Measurements from ENCODE around the gene ZDHHC22. TPM values are rescaled to one million over a fixed set of nuclear protein-coding genes. Genes with fewer than 3 reads are reported as not detected.

ZDHHC22 gene
- total RNA-seq, 1 donor from 2014 or later: not detected

DNA sequence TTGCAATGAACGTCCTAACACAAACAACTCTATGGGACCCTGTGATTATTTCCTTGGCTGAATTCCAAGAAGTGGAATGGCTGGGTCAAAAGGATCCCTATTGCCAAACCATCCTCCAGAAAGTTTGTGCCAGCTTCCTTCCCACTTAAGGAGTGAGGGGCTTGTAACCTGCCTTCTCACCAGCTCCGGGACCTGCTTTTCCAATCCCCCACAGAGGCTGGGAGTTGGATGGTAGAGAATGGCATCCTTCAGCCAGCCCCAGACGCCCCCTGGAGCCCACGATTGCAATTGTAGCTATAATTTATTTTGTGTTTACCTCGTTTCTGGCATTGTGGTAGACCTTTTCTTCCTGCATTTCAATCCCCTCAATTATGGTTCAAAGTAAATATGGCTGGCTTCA, 9.7 kb upstream of the ZDHHC22 start:
- peaks cover 23% of the 10 kb centered on the region for H3K27me3 Mint-ChIP-seq (ENCODE audit: insufficient read depth)

GRCh38 chr14:77148510-77149231, 7.1 kb upstream of the ZDHHC22 start:
- H3K4me1 Mint-ChIP-seq (ENCODE audit: low read depth): no peaks in the 10 kb centered on the region
- DNase-seq (ENCODE audit: low spot score): no peak
- H3K9me3 Mint-ChIP-seq: no peaks in the 10 kb centered on the region
- no peak overlapping the region for H3K27ac Mint-ChIP-seq
- H3K4me3 Mint-ChIP-seq: no peak overlapping the region
- intact Hi-C loops (cut with micrococcal nuclease): no loop called here
- H3K36me3 Mint-ChIP-seq (ENCODE audit: low read depth): no peaks in the 10 kb centered on the region
- peaks cover 38% of the 10 kb centered on the region for H3K27me3 Mint-ChIP-seq (ENCODE audit: insufficient read depth)

More for the DNA sequence above, 9.7 kb upstream of the ZDHHC22 start:
- intact Hi-C loops (cut with micrococcal nuclease): loop anchor here (1.0 kb wide), 1 partner anchor 279 kb away; no protein-coding TSS in a partner anchor
- H3K4me3 Mint-ChIP-seq: no peak overlapping the region
- no peaks in the 10 kb centered on the region for H3K36me3 Mint-ChIP-seq (ENCODE audit: low read depth)
- no peak for DNase-seq (ENCODE audit: low spot score)
- H3K4me1 Mint-ChIP-seq (ENCODE audit: low read depth): no peaks in the 10 kb centered on the region
- H3K27ac Mint-ChIP-seq: no peak overlapping the region
- no peaks in the 10 kb centered on the region for H3K9me3 Mint-ChIP-seq

DNA sequence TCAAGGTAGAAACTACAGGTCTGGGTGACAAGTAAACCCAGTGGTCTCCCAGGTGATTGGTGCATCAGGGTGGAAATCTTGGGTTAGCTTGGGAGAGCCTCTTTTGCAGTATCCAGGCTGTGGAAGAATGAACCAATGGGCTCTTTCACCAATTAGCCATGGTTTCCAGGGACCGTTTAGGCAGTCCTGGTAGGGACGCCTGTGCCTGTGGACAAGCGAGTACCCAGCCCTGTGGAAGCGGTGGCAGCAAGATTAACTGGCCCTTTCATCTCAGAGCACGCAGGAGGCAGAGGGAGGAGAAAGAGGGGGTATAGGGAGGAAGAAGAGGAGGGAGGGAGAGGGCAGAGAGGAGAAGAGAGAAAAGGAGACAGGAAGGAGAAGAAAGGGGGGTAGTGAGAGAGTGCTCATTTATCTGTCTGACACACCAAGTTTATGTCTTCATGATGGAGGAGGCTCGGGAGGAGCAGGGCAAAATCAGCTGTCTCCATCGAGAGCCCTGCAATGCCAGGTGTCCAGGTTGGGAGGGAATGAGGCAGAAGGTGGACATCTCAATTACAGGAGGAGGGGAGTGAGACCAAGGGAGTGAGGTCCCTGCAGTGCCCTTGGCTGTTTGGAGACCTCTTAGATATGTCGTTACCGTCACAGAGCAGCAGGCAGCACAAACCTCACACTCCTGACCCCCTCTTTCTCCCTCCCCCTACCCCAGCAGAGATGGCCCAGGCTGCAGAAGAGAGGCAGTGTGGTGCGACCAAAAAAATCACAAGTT, 4.6 kb upstream of the ZDHHC22 start:
- Mint-ChIP-seq H3K4me1 (ENCODE audit: low read depth) (peaks cover 5% of the 10 kb centered on the region), H3K27ac (no peak overlapping the region), H3K9me3 (no peaks in the 10 kb centered on the region), H3K36me3 (ENCODE audit: low read depth) (no peaks in the 10 kb centered on the region), H3K4me3 (no peak overlapping the region), H3K27me3 (ENCODE audit: insufficient read depth) (peaks cover 56% of the 10 kb centered on the region)
- DNase-seq (ENCODE audit: low spot score): no peak
- intact Hi-C loops (cut with micrococcal nuclease): no loop called here

GRCh38 chr14:77144412-77145115, 3.0 kb upstream of the ZDHHC22 start:
- Mint-ChIP-seq H3K4me1 (ENCODE audit: low read depth) (peaks cover 5% of the 10 kb centered on the region), H3K27me3 (ENCODE audit: insufficient read depth) (peaks cover 67% of the 10 kb centered on the region), H3K36me3 (ENCODE audit: low read depth) (no peaks in the 10 kb centered on the region), H3K4me3 (no peak overlapping the region), H3K27ac (no peak overlapping the region), H3K9me3 (no peaks in the 10 kb centered on the region)
- no peak for DNase-seq (ENCODE audit: low spot score)
- intact Hi-C loops (cut with micrococcal nuclease): no loop called here

GRCh38 chr14:77143071-77143470, 1.5 kb upstream of the ZDHHC22 start:
- H3K4me3 Mint-ChIP-seq: no peak overlapping the region
- intact Hi-C loops (cut with micrococcal nuclease): no loop called here
- H3K27ac Mint-ChIP-seq: no peak overlapping the region
- H3K27me3 Mint-ChIP-seq (ENCODE audit: insufficient read depth): peaks cover 75% of the 10 kb centered on the region
- no peaks in the 10 kb centered on the region for H3K9me3 Mint-ChIP-seq
- H3K4me1 Mint-ChIP-seq (ENCODE audit: low read depth): peaks cover 10% of the 10 kb centered on the region
- DNase-seq (ENCODE audit: low spot score): no peak
- H3K36me3 Mint-ChIP-seq (ENCODE audit: low read depth): no peaks in the 10 kb centered on the region

DNA sequence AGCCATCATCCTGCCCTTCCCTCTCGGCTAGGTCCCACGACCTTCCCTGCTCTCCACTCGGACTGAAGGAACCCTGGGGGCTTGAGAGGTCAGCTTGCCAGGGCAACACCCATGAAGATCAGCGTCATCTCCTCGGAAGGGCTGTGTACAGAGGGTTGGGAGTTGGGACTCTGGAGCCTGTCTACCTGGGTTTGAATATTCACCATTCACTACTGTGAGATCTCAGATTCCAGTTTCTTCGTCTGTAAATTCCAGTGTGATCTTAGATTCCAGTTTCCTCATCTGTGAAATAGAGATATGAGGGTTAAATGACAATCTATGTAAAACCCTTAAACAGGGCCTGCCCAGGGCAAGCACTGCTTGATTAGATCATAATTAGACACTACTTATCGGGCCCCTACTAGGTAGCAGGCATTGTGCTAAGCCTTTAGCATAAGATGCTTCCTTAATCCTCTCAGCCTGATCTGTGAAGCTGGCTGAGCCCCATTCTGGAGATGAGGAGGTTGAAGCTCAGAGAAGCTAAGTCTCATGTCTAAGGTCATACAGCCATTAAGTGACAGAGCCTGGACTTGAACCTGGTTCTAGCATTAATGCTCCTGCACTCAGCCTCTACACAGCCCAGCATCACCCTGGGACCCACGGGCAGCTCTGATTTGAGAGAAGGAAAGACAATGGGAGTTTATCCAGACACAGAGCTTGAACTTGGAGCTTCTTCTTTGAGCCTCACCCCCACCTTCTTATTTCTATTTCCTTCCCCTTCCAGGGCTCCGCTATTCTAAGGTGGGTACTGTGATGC, 612 bp upstream of the ZDHHC22 start:
- H3K4me3 Mint-ChIP-seq: no peak overlapping the region
- peaks cover 10% of the 10 kb centered on the region for H3K4me1 Mint-ChIP-seq (ENCODE audit: low read depth)
- peaks cover 78% of the 10 kb centered on the region for H3K27me3 Mint-ChIP-seq (ENCODE audit: insufficient read depth)
- H3K36me3 Mint-ChIP-seq (ENCODE audit: low read depth): no peaks in the 10 kb centered on the region
- H3K9me3 Mint-ChIP-seq: no peaks in the 10 kb centered on the region
- intact Hi-C loops (cut with micrococcal nuclease): no loop called here
- no peak for DNase-seq (ENCODE audit: low spot score)
- peak overlapping the region; percentile 49 for H3K27ac Mint-ChIP-seq

- peaks cover 10% of the 10 kb centered on the region for H3K4me1 Mint-ChIP-seq (ENCODE audit: low read depth)
- no peaks in the 10 kb centered on the region for H3K9me3 Mint-ChIP-seq
- H3K27ac Mint-ChIP-seq: no peak overlapping the region
- H3K36me3 Mint-ChIP-seq (ENCODE audit: low read depth): no peaks in the 10 kb centered on the region
- no peak for DNase-seq (ENCODE audit: low spot score)
- intact Hi-C loops (cut with micrococcal nuclease): no loop called here
- H3K27me3 Mint-ChIP-seq (ENCODE audit: insufficient read depth): peaks cover 73% of the 10 kb centered on the region
- no peak overlapping the region for H3K4me3 Mint-ChIP-seq
These were observed 1.0 kb downstream of the ZDHHC22 start for GRCh38 chr14:77140359-77141213.

DNA sequence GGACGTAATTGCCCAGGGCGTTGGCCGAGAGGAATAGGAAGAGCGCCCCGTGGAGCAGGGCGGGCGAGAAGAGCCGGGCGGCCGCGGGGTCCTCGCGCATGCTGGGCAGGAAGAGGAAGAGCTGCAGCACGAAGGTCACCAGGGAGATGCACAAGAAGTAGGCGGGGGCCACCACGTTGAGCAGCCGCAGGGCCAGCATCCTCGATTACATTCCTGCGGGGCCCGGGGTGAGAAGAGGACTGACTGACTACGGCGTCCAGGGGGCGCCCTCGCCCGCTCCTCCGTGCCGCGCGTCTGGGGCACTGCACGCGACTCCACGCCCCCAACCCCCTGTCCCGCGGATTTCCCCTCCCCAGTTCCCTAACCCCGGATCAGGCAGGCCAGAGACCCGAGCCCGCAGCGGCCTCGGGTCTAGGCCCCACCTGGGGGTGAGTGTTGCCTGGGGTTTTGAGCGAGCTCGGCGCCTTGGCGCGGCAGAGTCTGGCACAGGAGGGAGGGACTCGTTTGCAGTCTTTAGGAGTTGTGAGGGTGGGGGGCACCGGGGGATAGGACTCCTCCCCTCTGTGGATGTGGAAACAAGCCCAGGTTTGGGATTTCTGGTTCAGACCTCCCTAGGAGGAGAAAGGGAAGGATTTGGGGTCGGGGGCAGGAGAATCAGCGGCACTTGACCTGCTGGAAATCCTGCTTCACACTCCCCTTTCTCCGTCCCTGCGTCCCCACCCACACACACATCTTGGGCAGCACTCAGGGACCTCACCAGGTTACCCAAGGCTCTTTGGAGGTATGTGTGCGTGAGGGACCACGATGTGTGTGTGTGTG, 1.8 kb downstream of the ZDHHC22 start:
- Mint-ChIP-seq H3K9me3 (no peaks in the 10 kb centered on the region), H3K27ac (no peak overlapping the region), H3K27me3 (ENCODE audit: insufficient read depth) (peaks cover 68% of the 10 kb centered on the region), H3K4me3 (no peak overlapping the region), H3K36me3 (ENCODE audit: low read depth) (no peaks in the 10 kb centered on the region), H3K4me1 (ENCODE audit: low read depth) (peaks cover 10% of the 10 kb centered on the region)
- intact Hi-C loops (cut with micrococcal nuclease): no loop called here
- DNase-seq (ENCODE audit: low spot score): peak; percentile 15

DNA sequence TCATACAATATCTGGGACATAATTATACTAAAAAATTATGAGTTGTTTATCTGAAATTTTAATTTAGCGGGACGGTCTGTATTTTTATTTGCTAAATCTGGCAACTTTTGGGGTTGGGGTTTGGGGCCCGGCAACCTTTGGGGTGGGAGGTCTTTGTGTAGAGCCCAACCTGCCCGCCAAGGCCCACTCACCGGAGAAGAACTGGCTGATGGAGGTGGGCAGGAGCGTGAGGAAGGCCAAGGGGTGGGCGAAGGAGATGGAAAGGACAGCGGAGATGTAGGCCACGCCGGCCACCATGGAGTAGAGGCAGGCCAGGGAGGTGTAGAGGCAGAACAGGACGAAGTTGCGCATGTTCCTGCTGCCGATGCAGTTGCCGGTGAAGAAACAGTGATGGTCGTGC, 2.6 kb downstream of the ZDHHC22 start:
- H3K4me1 Mint-ChIP-seq (ENCODE audit: low read depth): peaks cover 10% of the 10 kb centered on the region
- intact Hi-C loops (cut with micrococcal nuclease): no loop called here
- no peak overlapping the region for H3K4me3 Mint-ChIP-seq
- H3K9me3 Mint-ChIP-seq: no peaks in the 10 kb centered on the region
- no peak for DNase-seq (ENCODE audit: low spot score)
- H3K27ac Mint-ChIP-seq: no peak overlapping the region
- no peaks in the 10 kb centered on the region for H3K36me3 Mint-ChIP-seq (ENCODE audit: low read depth)
- peaks cover 66% of the 10 kb centered on the region for H3K27me3 Mint-ChIP-seq (ENCODE audit: insufficient read depth)

DNA sequence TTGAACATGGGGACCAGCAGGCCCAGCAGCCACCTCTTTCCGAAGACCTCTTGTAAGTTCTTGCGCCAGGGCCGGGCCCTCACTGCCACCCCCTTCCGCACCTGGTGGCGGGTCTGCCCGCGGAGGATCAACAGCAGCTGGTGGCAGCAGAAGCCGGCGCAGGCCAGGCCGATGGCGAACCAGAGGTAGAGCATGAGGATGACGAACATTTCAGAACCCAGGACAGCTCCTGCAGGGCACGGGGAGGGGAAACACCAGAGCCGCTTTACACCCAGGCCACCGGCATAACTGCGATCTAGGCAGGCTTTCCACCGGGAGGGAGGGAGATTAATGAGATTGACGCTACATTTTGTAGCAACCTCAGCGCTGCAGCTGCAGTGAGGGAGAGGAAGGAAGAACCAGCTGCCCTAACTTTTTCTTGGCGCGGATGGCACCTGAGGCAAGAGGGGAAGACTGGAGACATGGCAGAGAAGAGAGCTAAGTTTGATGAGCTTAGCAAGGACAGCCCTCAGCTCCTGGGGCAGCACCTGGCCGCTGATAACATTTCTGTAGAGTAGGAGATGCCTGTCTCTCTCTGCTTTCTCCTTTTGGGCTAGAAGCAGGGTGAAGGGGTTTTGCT, 7.8 kb downstream of the ZDHHC22 start:
- no peaks in the 10 kb centered on the region for H3K36me3 Mint-ChIP-seq (ENCODE audit: low read depth)
- DNase-seq (ENCODE audit: low spot score): peak; percentile 50
- H3K27ac Mint-ChIP-seq: no peak overlapping the region
- H3K4me3 Mint-ChIP-seq: no peak overlapping the region
- no peaks in the 10 kb centered on the region for H3K9me3 Mint-ChIP-seq
- peaks cover 44% of the 10 kb centered on the region for H3K27me3 Mint-ChIP-seq (ENCODE audit: insufficient read depth)
- intact Hi-C loops (cut with micrococcal nuclease): no loop called here
- H3K4me1 Mint-ChIP-seq (ENCODE audit: low read depth): no peaks in the 10 kb centered on the region

DNA sequence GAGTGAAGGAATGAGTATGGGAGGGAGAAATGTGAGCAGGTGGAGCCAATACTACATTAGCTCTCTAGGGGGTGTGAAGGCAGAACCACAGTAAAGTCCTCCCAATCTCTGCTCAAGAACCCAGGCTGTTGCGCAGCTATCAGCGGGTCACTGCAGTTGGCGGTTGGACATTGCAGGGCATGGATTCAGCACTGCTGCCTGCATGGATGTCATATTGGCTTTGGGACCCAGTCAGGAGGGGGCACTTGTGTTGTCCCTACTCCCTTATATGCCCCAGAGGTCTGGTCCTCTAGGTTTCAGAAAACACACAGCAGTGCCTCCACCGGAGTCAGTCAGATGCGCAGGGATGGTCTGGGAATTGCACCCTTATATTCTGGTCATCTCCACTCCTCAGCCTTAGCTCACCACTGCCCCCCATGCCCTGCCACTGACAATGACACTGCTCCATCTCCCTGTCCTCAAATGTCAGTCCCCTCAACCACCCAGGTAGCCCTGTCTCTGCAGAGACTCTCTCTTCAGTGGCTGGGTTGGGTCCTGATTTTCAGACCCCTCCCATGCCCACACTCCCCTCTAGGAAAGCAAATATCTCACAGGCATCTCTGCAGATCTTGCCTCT, 9.6 kb downstream of the ZDHHC22 start:
- no peak overlapping the region for H3K4me3 Mint-ChIP-seq
- intact Hi-C loops (cut with micrococcal nuclease): no loop called here
- no peaks in the 10 kb centered on the region for H3K36me3 Mint-ChIP-seq (ENCODE audit: low read depth)
- no peaks in the 10 kb centered on the region for H3K4me1 Mint-ChIP-seq (ENCODE audit: low read depth)
- H3K27me3 Mint-ChIP-seq (ENCODE audit: insufficient read depth): peaks cover 40% of the 10 kb centered on the region
- no peak overlapping the region for H3K27ac Mint-ChIP-seq
- no peaks in the 10 kb centered on the region for H3K9me3 Mint-ChIP-seq
- no peak for DNase-seq (ENCODE audit: low spot score)
